GM12878 (cell line): ENCODE data around the gene PLPP3. TPM values are rescaled to one million over a fixed set of nuclear protein-coding genes. Genes with fewer than 3 reads are reported as not detected.

Source experiments
- ATAC-seq: fragments of 200-7000 bp; cut with Tn5 transposase; 3 replicates; pipeline ENCODE4 v1.9.1; 2020; ENCODE audit warnings: mild to moderate bottlenecking, moderate library complexity
- BruUV-seq: library from RNA; stranded (reverse); fragments of 400-500 nt; replicated peaks from 2 replicates; lab custom pipeline; 2021; lab: Mats Ljungman, UMichigan
- CTCF ChIA-PET: fragments of 300-600 bp; sonication (Branson Sonifier 250); formaldehyde crosslinking; extraction: SDS; loops from one replicate; lab custom pipeline; 2021; ENCODE audit warnings: inconsistent platforms; lab: Yijun Ruan, JAX
- POLR2A ChIA-PET: fragments of 350-600 bp; formaldehyde crosslinking; extraction: SDS; loops from one replicate; lab custom pipeline; 2021; ENCODE audit warnings: inconsistent platforms; lab: Charles Lee
- RAD21 ChIA-PET: fragments of 300-600 bp; sonication (Branson Sonifier 250); formaldehyde crosslinking; loops from one replicate; lab custom pipeline; 2023; ENCODE audit warnings: antibody characterized with exemption; ENCODE audit not compliant: unreplicated experiment; lab: Charles Lee
- SMC1A ChIA-PET: fragments of 300-600 bp; sonication (Branson Sonifier 250); formaldehyde crosslinking; loops from one replicate; lab custom pipeline; 2023; ENCODE audit not compliant: unreplicated experiment, uncharacterized antibody; lab: Charles Lee
- DNase-seq: peaks from one replicate; pipeline ENCODE4 v3.0.0-alpha.2; 2011; ENCODE audit warnings: low read depth, low spot score
- FAIRE-seq: peaks from 3 replicates; lab custom pipeline; 2011; peaks lifted over from hg19 to GRCh38; lab: Jason Lieb, UNC
- H2AFZ ChIP-seq: 2 replicates; pipeline ENCODE4 v1.6.0; 2011; ENCODE audit warnings: low read depth, low read length, control low read depth; ENCODE audit not compliant: control insufficient read depth
- H3K27ac ChIP-seq: 2 replicates; pipeline ENCODE4 v1.5.1; 2011; ENCODE audit warnings: control low read depth; ENCODE audit not compliant: control insufficient read depth, insufficient read depth
- H3K27me3 ChIP-seq, 2 experiments: replicated peaks in 1 of 2; 2 replicates each; pipeline versions ENCODE4 v1.6.0 to v1.6.1; 2011; ENCODE audit warnings: low read length in 1 of 2; ENCODE audit not compliant: control insufficient read depth in 2 of 2, insufficient read depth in 2 of 2
- H3K36me3 ChIP-seq, 2 experiments: 2 replicates each; pipeline ENCODE4 v1.5.1; 2011; ENCODE audit warnings: low read length in 1 of 2; ENCODE audit not compliant: control insufficient read depth in 2 of 2, insufficient read depth in 2 of 2
- H3K4me1 ChIP-seq: 2 replicates; pipeline ENCODE4 v1.6.1; 2011; ENCODE audit warnings: mild to moderate bottlenecking, low read length, moderate library complexity, mixed read lengths; ENCODE audit not compliant: control insufficient read depth, insufficient read depth
- H3K4me2 ChIP-seq: 2 replicates; pipeline ENCODE4 v1.6.0; 2011; ENCODE audit warnings: control low read depth; ENCODE audit not compliant: control insufficient read depth, insufficient read depth
- H3K4me3 ChIP-seq: fragments of 200-600 bp; sonication (generic); 2 replicates; pipeline ENCODE4 v1.5.1; 2016
- H3K79me2 ChIP-seq: 2 replicates; pipeline ENCODE4 v1.6.0; 2011; ENCODE audit warnings: low read length; ENCODE audit not compliant: control insufficient read depth, insufficient read depth
- H3K9ac ChIP-seq: 2 replicates; pipeline ENCODE4 v1.8.0; 2011; ENCODE audit warnings: low read length, control low read depth, mixed read lengths; ENCODE audit not compliant: control insufficient read depth, insufficient read depth
- H3K9me3 ChIP-seq: replicated peaks from 3 replicates; pipeline ENCODE4 v1.5.1; 2011; ENCODE audit warnings: mild to moderate bottlenecking, low read length; ENCODE audit not compliant: control insufficient read depth, insufficient read depth
- H4K20me1 ChIP-seq: 2 replicates; pipeline ENCODE4 v1.6.0; 2011; ENCODE audit not compliant: control insufficient read depth, insufficient read depth
- ATF2 ChIP-seq: IDR thresholded peaks from 2 replicates; pipeline ENCODE4 v1.6.1; 2012; ENCODE audit warnings: low read length, inconsistent platforms
- BCLAF1 ChIP-seq: fragments of 450-650 bp; IDR thresholded peaks from 2 replicates; pipeline ENCODE4 v1.6.1; 2017; ENCODE audit warnings: antibody characterized with exemption, mild to moderate bottlenecking, moderate library complexity
- CEBPZ ChIP-seq: fragments of 150-350 bp; IDR thresholded peaks from 2 replicates; pipeline ENCODE4 v1.6.1; 2016; ENCODE audit warnings: low read depth, low read length
- IRF5 ChIP-seq: fragments of 450-650 bp; IDR thresholded peaks from 2 replicates; pipeline ENCODE4 v1.6.1; 2017; ENCODE audit warnings: borderline replicate concordance
- MTA2 ChIP-seq: fragments of 450-650 bp; IDR thresholded peaks from 2 replicates; pipeline ENCODE4 v1.6.1; 2016; ENCODE audit warnings: low read depth, mild to moderate bottlenecking, moderate library complexity
- PAX8 ChIP-seq: fragments of 450-650 bp; IDR thresholded peaks from 2 replicates; pipeline ENCODE4 v1.6.1; 2017; ENCODE audit warnings: mild to moderate bottlenecking, moderate library complexity
- POLR2AphosphoS5 ChIP-seq: IDR thresholded peaks from 2 replicates; pipeline ENCODE4 v1.6.1; 2011; ENCODE audit warnings: mild to moderate bottlenecking, low read length, inconsistent platforms
- RELA ChIP-seq: fragments of 450-650 bp; IDR thresholded peaks from 2 replicates; pipeline ENCODE4 v1.8.0; 2014; ENCODE audit warnings: borderline replicate concordance; ENCODE audit not compliant: partially characterized antibody
- SKIL ChIP-seq: fragments of 450-650 bp; IDR thresholded peaks from 2 replicates; pipeline ENCODE4 v1.6.1; 2017; ENCODE audit warnings: mild to moderate bottlenecking, low read depth, inconsistent platforms; ENCODE audit not compliant: poor library complexity, severe bottlenecking
- USF2 ChIP-seq: IDR thresholded peaks from 2 replicates; pipeline ENCODE4 v1.6.1; 2011; ENCODE audit warnings: low read depth, low read length, improper control_type of control experiment, borderline replicate concordance
- ZNF622 ChIP-seq: fragments of 450-650 bp; IDR thresholded peaks from 2 replicates; pipeline ENCODE4 v1.6.1; 2017; ENCODE audit warnings: mild to moderate bottlenecking, inconsistent platforms
- WGBS: methylation state at CpG from one replicate; pipeline ENCODE4 v1.1.6; 2016; ENCODE audit warnings: low lambda C conversion rate; ENCODE audit not compliant: insufficient replicate concordance, insufficient coverage; ENCODE audit errors: missing lambda C conversion rate; 5-methylcytosine and 5-hydroxymethylcytosine counted together
- in situ Hi-C: fragments of 300-500 bp; cut with MboI; formaldehyde crosslinking; loops from 9 replicates; pipeline ENCODE4 v1.14.3; 2018; ENCODE audit warnings: mixed read lengths
- intact Hi-C: fragments of 100-400 bp; cut with micrococcal nuclease; formaldehyde crosslinking; loops from one replicate; pipeline ENCODE4 v1.14.2; 2022; ENCODE audit not compliant: unreplicated experiment
- polyA plus RNA-seq, 11 experiments: library from polyadenylated mRNA; depleted of rRNA in 4 of 11; unstranded in 6 of 11; stranded (reverse) in 5 of 11; fragments of >200 nt; fragmentation: Nextera tagmentation in 4 of 11; fragmentation: Illumina TruSeq in 1 of 11; extraction: Ambion mirVana in 4 of 11; extraction: Trizol in 1 of 11; gene quantifications; 1 replicate in 1 of 11; 2 replicates in 10 of 11; pipeline versions ENCODE4 v1.2.1 to v1.2.3, GENCODE V29; 2011 to 2016; ENCODE audit warnings: inconsistent platforms in 2 of 11, missing spikeins in 2 of 11, low read depth in 1 of 11
- total RNA-seq, 4 experiments: library from RNA; depleted of rRNA in 3 of 4; stranded (reverse); fragments of >200 nt in 3 of 4; fragmentation: Illumina TruSeq in 1 of 4; extraction: Trizol in 1 of 4; gene quantifications; 2 replicates each; pipeline versions ENCODE4 v1.2.1 to v1.2.3, GENCODE V29; 2013 to 2021

Gene PLPP3
- total and polyA plus RNA-seq, 10 of the 15 experiments (the other 5 are each of a cell fraction or from before 2014, with no cell fraction given), result 6.4 to 26.8 (median 9.5) TPM

- H4K20me1 ChIP-seq, result no peaks in the 10 kb centered on the region
- FAIRE-seq, result no peak
- H3K4me3 ChIP-seq, result no peak overlapping the region
- H3K27me3 ChIP-seq, result no peaks in the 10 kb centered on the region
- H3K4me1 ChIP-seq, result no peaks in the 10 kb centered on the region
- no peak overlapping the region for H3K4me2 ChIP-seq
- in situ Hi-C loops, result no loop called here
- ChIA-PET POLR2A (interaction anchor here (0.6 kb wide), 1 partner anchor 30 kb away, joined by 4 read pairs; no protein-coding TSS in a partner anchor), RAD21 (no interaction called here), CTCF (interaction anchor here (0.9 to 1.4 kb wide), 2 partner anchors 15 to 85 kb away, joined by 3 to 4 read pairs; no protein-coding TSS in a partner anchor), SMC1A (interaction anchor here (1.0 to 2.9 kb wide), 5 partner anchors 10 to 85 kb away, joined by 3 to 8 read pairs (median 5); no protein-coding TSS in a partner anchor)
- ATAC-seq, result no peak
- WGBS, result 55% methylated on average over 5 of the region's 5 CpGs
- no TSS peak for BruUV-seq
- no peaks in the 10 kb centered on the region for H3K9me3 ChIP-seq
- H2AFZ ChIP-seq, result no peak overlapping the region
- H3K27ac ChIP-seq, result no peak overlapping the region
- TF ChIP-seq RELA (no peak), BCLAF1 (no peak), ZNF622 (no peak), CEBPZ (no peak), MTA2 (no peak), PAX8 (no peak), USF2 (no peak), ATF2 (no peak), IRF5 (no peak), POLR2AphosphoS5 (no peak), SKIL (no peak)
- no peak for DNase-seq
- intact Hi-C loops, result no loop called here
- peaks cover 0 to 1% of the 10 kb centered on the region in 2 experiments; a peak in 1 of 4 replicates for H3K36me3 ChIP-seq
- H3K79me2 ChIP-seq, result no peaks in the 10 kb centered on the region
- no peak overlapping the region for H3K9ac ChIP-seq
These were observed 87.9 kb downstream of the PLPP3 start for GRCh38 chr1:56491441-56491840.
